Stimulated activated CD4-positive, alpha-beta T cell treated with anti-CD3 and anti-CD28 coated beads, TNF-alpha, amount 100 ng/mL, for 4 hours (primary cell): Measurements from ENCODE around the gene PYGO2.
A peak's percentile ranks its signal among the peaks of the same experiment; 100 is the strongest.
"Not testable (repeated sequence)": the region's sequence is repeated elsewhere in the genome, so short reads cannot be mapped to it uniquely, and the experiment has no call there.

Experiments used
- DNase-seq, 3 experiments: peaks; one replicate each; pipeline ENCODE4 v3.0.0-alpha.2; 2020; ENCODE audit warnings: low read depth in 3 of 3

PYGO2 gene

GRCh38 chr1:154982897-154983648 lies 21.5 kb upstream of the PYGO2 start, which contains the start of gene FLAD1:
TSS of gene FLAD1 (plus strand) at chr1:154983344. CDS start at chr1:154983695, 351 bp downstream.
- peak; percentile 87 to 92 (median 90) for DNase-seq

DNA sequence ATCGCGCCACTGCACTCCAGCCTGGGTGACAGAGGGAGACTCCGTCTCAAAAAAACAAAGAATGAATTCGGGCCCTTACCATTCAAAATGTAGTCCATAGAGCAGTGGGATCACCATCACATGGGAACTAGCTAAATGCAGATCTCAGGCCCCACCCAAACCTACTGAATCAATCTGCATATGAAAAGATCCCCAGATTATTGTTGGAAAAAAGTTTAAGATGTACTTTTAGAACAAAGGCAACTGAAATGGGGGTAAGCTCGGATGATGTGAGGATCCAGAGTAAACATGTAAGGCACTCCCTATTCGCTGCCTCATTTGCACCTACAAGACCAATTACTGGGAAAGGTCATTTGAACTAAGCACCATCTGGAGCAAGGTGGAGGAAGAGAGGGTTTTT lies 20.8 kb upstream of the PYGO2 start:
- DNase-seq = no peak

DNA sequence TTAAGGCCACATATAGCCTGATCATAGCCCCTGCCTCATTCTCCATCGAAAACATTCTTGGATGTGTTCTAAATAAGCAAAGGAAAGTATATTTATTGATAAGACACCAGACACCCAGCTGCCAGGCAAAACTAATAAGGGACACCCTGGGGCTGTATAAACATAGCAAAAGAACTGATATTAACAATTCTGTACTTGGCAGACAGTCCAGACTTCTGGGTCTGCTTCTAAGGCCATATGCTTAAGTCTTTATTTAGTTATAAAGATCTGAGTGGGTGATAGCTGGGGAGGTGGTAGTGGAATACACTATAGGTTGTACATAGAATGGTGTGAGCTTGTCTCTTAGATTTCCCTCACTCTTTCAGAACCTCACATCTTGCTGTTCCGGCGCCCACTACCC lies 16.8 kb upstream of the PYGO2 start:
- no peak for DNase-seq

DNA sequence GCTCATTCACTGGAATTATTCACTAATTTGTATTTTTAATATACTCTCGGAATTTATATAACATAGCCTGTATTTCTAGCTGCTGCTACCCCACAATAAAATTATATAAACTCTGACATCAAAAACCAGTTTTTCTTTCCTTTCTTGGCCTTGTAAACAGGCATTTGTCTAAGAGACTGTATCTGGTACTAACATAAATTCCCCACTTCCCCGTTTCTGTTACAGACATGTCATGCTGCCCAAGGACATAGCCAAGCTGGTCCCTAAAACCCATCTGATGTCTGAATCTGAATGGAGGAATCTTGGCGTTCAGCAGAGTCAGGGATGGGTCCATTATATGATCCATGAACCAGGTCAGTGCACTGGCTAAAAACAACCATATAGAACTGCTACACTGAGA lies 16.2 kb upstream of the PYGO2 start:
- DNase-seq = not testable (repeated sequence)

DNA sequence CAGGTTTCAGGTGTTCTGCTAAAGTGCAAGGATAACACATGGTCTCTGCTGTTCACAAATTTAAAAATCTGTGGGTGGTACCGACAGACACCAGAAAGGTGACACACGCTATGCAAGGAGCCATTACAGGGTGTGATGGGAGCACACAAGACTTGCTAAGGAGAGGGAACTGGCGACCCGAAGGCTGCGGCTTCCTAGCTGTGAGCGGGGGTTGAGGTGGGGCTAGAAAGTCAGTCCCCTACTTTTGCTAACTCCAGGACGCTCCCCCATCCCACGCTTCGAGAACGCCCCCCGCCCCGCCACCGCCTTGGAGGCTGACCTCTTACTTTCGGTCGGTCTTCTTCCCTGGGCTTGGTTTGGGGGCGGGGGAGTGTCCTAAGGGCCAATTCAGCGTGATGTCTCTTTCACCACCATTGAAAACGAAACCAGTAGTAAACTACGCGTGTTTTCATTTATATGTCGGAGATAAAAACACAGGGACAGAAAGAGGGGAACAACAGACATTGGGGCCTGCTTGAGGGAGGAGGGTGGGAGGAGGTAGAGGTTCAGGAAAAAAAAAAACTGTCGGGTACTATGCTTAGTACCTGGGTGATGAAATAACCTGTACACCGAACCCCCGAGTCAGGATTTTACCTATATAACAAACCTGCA lies 14.0 kb upstream of the PYGO2 start:
- peak; percentile 29 to 32 (median 31) for DNase-seq

- DNase-seq = peak; percentile 87 to 92 (median 89)
Measured at GRCh38 chr1:154974808-154975408, 13.3 kb upstream of the PYGO2 start.

DNA sequence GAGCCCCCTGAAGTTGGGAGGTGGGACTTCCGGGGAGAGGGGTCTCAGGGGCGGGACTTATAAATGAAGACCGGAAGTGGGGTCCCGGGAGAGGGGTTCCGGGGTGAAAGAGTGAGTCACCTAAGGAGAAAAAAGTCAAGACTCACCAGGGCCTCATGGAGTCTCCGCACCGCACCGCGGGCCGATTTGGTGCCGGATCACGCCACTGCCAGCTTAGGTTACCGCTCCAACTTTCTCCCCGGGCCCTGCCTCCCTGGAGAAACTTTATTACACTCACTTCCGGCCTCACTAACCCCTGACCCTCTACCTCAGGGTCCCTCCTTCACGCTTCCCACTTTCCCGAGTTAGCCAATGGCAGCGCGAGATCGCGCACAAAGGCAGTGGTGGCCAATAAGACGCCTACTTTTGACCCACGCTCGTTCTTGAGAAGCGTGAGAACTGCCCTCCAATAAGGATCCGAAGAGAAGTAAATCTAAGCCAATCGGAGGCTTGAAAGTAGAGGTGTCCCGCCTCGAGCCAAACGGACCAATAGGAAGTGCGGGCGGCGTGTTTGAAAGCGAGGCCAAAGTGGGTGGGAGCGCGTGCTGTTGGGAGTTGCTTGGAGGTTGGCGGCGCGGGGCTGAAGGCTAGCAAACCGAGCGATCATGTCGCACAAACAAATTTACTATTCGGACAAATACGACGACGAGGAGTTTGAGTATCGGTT lies 12.7 kb upstream of the PYGO2 start, which contains the start of gene CKS1B:
CKS1B (plus strand) TSS at position 580 of the 706 bp plus-strand sequence; CDS start at position 645, 65 bp downstream.
- peak; percentile 82 to 96 (median 90) for DNase-seq

GRCh38 chr1:154973344-154974101 lies 11.9 kb upstream of the PYGO2 start:
- peak; percentile 83 to 89 (median 83) for DNase-seq

- no peak for DNase-seq
Measured at GRCh38 chr1:154972517-154973343, 11.1 kb upstream of the PYGO2 start.

DNA sequence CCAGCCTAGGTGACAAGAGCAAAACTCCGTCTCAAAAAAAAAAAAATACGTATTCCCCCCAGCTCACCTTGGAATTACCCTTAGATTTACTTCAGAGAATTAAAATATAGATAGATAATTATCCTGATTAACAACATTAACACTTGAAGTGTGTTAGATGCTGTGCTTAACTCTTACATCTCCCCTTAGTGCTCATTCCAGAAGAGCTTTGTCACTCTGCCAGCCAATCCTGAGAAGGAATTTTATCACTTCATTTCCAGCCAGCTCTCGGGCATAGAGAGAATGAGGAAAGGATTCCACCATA lies 10.6 kb upstream of the PYGO2 start:
- no peak for DNase-seq

DNA sequence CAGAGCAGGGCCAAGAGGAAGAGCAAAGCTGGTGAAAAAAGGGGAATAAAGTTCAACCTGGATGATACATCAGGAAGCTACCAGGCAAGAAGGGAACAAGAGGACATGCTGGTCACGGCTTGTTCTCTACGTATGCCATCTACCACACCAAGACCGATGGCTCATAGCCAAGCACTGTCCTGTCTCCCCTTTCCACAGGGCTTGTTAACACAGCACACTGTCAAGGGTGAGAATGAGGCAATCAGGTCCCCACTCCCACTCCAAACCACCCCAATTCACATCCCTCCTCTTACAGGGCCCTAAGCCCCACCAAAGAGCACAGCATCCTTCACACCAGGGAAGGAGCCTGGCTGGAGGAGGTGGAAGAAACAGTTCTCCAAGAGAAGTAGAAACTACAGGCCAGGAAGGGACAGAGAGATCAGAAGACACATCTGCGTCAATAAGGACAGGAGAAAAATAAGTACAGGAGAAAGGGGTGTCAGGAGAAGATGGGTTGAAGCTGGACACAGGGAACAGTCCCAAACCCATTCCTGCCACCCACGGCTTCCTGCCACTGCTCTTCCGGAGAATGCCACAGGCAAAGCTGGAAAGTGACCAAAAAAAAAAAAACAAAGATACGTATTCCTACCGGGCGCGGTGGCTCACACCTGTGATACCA lies 9.9 kb upstream of the PYGO2 start:
- no peak for DNase-seq

DNA sequence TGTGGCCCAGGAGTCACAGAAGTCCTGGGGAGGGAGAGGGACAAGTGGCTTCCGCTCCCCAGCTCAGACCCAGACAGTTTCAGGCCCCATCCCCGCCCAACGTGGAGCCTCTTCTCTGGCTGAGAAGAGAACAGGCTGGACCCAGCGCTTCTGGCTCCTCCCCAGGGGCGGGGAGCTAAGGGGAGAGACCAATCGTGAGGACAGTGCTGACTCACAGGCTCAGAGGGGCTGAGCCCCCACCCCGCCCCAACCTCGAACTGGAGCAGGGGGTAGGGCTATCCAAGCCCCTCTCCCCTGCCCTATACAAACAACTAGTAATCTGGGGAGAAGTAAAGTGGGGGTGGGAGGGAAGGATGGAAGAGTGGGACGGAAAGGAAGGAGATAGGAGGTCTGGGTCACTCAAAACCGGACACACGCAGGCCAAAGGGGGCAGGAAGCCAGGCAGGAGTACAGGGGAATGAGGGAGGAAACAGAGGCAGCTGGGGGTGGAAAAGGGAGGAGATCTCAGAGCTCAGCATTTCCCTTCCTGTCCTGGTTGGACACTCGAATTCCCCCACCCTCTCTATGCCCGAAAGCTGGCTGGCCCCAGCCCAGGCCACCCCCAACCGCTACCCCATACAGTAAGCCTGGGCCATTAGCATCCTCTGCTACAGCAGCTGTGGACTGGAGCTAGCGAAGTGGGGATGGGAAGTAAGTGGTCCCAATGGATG lies 9.2 kb upstream of the PYGO2 start, which contains the start of gene SHC1:
SHC1 (minus strand) TSS at position 117 of the 710 bp plus-strand sequence. CDS start 221 bp downstream, outside the sequence.
- DNase-seq = no peak

- DNase-seq = no peak
Measured at GRCh38 chr1:154969860-154970452, 8.4 kb upstream of the PYGO2 start.

DNA sequence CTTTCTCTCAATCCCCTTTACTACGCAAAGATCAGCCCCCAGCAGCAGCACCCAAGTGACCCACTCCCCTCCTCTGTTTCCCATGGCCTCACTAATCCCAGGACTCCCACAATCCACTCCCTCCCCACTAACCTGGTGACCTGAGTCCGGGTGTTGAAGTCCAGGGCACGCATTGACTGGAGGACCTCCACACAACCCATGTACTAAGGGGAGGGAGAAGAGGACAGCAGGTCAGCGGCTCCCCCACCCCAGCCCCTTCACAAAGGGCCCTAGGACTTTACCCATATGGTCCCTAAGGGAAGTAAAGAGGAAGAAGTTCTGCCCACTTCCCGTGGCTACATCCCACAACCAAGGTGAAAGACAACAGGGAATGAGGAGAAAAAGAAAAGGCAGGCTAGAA lies 7.7 kb upstream of the PYGO2 start:
- DNase-seq = no peak

DNA sequence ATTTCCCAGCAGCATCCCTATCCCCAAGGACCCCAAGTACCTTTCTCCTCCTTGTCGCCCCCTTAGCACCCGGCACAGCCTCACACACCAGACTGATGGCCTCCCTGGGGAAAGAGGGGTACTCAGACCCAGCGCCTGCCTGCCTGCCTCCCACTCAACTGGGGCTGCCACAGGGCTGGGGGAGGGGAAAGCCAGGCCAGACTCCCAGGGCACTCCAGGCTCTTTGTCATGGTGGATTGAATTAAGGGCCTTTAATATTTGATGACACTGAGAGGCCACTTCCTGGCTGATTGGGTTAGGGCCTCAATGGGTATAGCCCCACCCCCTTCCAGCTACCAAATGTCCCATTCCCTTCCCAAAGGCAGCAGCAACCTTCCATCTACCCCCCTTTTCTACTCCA lies 7.1 kb upstream of the PYGO2 start:
- no peak for DNase-seq

DNA sequence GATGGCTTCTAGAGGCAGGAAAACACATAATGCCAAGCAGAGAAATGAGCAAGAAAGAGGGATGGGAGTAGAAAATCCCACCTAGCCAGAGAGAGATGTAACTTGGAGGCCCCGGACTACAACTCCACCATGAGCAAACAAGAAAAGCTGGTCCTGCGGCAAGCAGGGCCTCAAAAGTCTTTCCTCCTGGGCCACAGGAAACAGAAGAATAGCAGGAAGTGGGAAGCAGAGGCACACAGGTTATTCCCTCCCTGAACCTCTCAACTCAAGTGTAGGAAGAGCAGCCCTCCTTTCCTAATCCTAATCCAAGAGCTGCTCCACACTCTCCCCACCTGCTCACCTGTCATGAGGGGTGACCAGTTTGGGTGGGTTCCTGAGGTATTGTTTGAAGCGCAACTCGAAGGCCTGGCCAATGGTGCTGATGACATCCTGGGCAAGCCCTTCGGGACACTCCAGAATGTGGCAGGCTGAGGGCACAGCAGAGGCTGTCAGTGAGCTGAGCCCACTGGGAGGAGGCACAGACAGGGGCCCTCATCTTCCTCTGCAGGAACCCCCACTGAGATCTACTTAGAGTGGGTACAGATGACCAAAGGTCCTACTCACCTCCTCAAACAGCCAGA lies 5.9 kb upstream of the PYGO2 start:
- no peak for DNase-seq

DNA sequence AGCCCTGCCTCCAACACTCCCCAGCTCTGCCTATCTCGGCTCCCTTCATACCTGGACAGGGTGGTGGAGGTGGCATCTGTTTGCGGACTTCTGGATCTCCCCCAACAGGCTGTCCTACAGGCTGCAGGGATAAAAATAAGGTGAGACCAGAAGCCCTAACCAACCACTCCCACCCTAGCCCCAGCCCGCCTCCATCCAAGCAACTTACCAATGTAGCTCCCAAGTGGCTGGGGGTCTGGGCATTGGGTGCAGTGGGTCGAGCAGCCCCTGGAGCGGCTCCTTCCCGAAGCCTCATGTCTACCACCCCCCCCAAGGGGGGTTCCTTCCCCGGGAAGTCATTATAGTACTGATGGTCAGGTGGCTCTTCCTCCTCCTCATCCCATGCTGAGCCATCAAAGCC lies 4.5 kb upstream of the PYGO2 start:
- no peak for DNase-seq

- DNase-seq = no peak
Measured at GRCh38 chr1:154964359-154964758, 2.8 kb upstream of the PYGO2 start.
